Endodermal cell (in vitro differentiated cells): ENCODE results near the gene CLDN20. TPM values are rescaled to one million over a fixed set of nuclear protein-coding genes. Genes with fewer than 3 reads are reported as not detected.
A peak's percentile ranks its signal among the peaks of the same experiment; 100 is the strongest.

ENCODE experiments used
- DNase-seq: peaks from one replicate; pipeline ENCODE4 v3.0.0-alpha.2; 2017
- H3K27ac ChIP-seq: 2 replicates; pipeline ENCODE4 v1.5.1; 2013; ENCODE audit warnings: mild to moderate bottlenecking, low read depth, low read length, moderate library complexity
- H3K27me3 ChIP-seq: 2 replicates; pipeline ENCODE4 v1.6.1; 2013; ENCODE audit warnings: mild to moderate bottlenecking, low read length, moderate library complexity; ENCODE audit not compliant: insufficient read depth, control insufficient read depth, poor library complexity, severe bottlenecking
- H3K36me3 ChIP-seq: 2 replicates; pipeline ENCODE4 v1.7.0; 2013; ENCODE audit warnings: mild to moderate bottlenecking, low read length, moderate library complexity; ENCODE audit not compliant: control insufficient read depth, insufficient read depth
- H3K4me1 ChIP-seq: one replicate; pipeline ENCODE4 v1.7.0; 2013; ENCODE audit warnings: low read length; ENCODE audit not compliant: control insufficient read depth, insufficient read depth
- H3K4me3 ChIP-seq: 2 replicates; pipeline ENCODE4 v1.5.1; 2013; ENCODE audit warnings: mild to moderate bottlenecking, low read length, moderate library complexity
- H3K9ac ChIP-seq: 2 replicates; pipeline ENCODE4 v1.6.1; 2013; ENCODE audit warnings: mild to moderate bottlenecking, low read length, moderate library complexity; ENCODE audit not compliant: poor library complexity, severe bottlenecking; ENCODE audit errors: extremely low read depth
- H3K9me3 ChIP-seq: 2 replicates; pipeline ENCODE4 v1.6.1; 2013; ENCODE audit warnings: mild to moderate bottlenecking, low read length, moderate library complexity; ENCODE audit not compliant: control insufficient read depth
- H3K27ac Mint-ChIP-seq: 2 replicates; pipeline ENCODE4 v1.8.0; 2020; ENCODE audit warnings: mixed read lengths
- H3K27me3 Mint-ChIP-seq: 2 replicates; pipeline ENCODE4 v1.8.0; 2021; ENCODE audit warnings: mild to moderate bottlenecking, mixed read lengths; ENCODE audit not compliant: insufficient read depth
- H3K36me3 Mint-ChIP-seq: 2 replicates; pipeline ENCODE4 v1.8.0; 2020; ENCODE audit warnings: low read depth, mixed read lengths
- H3K4me1 Mint-ChIP-seq: 2 replicates; pipeline ENCODE4 v1.8.0; 2020; ENCODE audit warnings: mixed read lengths
- H3K4me3 Mint-ChIP-seq: 2 replicates; pipeline ENCODE4 v1.8.0; 2020; ENCODE audit warnings: mild to moderate bottlenecking, moderate library complexity, mixed read lengths
- H3K9me3 Mint-ChIP-seq: 2 replicates; pipeline ENCODE4 v1.8.0; 2020; ENCODE audit warnings: mild to moderate bottlenecking, mixed read lengths
- CTCF ChIP-seq: fragments of 200-600 bp; sonication (generic); conservative IDR thresholded peaks from 2 replicates; pipeline ENCODE4 v1.5.0; 2021; ENCODE audit warnings: antibody characterized with exemption, mild to moderate bottlenecking
- WGBS, 2 experiments: methylation state at CpG; one replicate each; pipeline versions ENCODE4 v1.1.5 to v1.1.7; 2013; ENCODE audit warnings: missing lambda C conversion rate in 2 of 2, mixed read lengths in 1 of 2; ENCODE audit not compliant: insufficient coverage in 1 of 2, insufficient read length in 1 of 2; 5-methylcytosine and 5-hydroxymethylcytosine counted together
- total RNA-seq, 2 donors: library from RNA; stranded (reverse); fragmentation: NEBNext Ultra II Directional in 1 of 2; extraction: Animal tissue kit (Norgen Biotek cat#: 25700) in 1 of 2; gene quantifications; 2 replicates in 1 of 2; 3 replicates in 1 of 2; pipeline ENCODE4 v1.2.1, GENCODE V29; 2021

The CLDN20 gene
- total RNA-seq, 2 donors from 2014 or later = not detected

- Mint-ChIP-seq H3K9me3 (no peaks in the 10 kb centered on the region), H3K4me1 (no peaks in the 10 kb centered on the region), H3K27ac (no peak overlapping the region), H3K4me3 (no peak overlapping the region), H3K36me3 (peaks cover 31% of the 10 kb centered on the region), H3K27me3 (no peaks in the 10 kb centered on the region)
- Histone ChIP-seq H3K27me3 (no peaks in the 10 kb centered on the region), H3K36me3 (peaks cover 48% of the 10 kb centered on the region), H3K27ac (no peak overlapping the region), H3K9me3 (no peaks in the 10 kb centered on the region), H3K4me3 (no peak overlapping the region), H3K9ac (no peak overlapping the region), H3K4me1 (no peaks in the 10 kb centered on the region)
- 96% methylated on average over 2 of the region's 2 CpGs; no CpG with 5 or more reads in 1 of the 2 experiments for WGBS, 2 experiments
- DNase-seq = peak; percentile 38
- TF ChIP-seq CTCF = no peak
These were observed 17.0 kb upstream of the CLDN20 start for GRCh38 chr6:155246825-155247224.

- Histone ChIP-seq H3K9ac (no peak overlapping the region), H3K27me3 (no peaks in the 10 kb centered on the region), H3K27ac (peak overlapping the region; percentile 44), H3K4me3 (no peak overlapping the region), H3K36me3 (peaks cover 55% of the 10 kb centered on the region), H3K4me1 (no peaks in the 10 kb centered on the region), H3K9me3 (no peaks in the 10 kb centered on the region)
- H3K36me3 Mint-ChIP-seq = peaks cover 33% of the 10 kb centered on the region
- H3K4me1 Mint-ChIP-seq = no peaks in the 10 kb centered on the region
- H3K9me3 Mint-ChIP-seq = no peaks in the 10 kb centered on the region
- no peak overlapping the region for H3K27ac Mint-ChIP-seq
- no peaks in the 10 kb centered on the region for H3K27me3 Mint-ChIP-seq
- no peak for TF ChIP-seq CTCF
- H3K4me3 Mint-ChIP-seq = no peak overlapping the region
- WGBS, 2 experiments = 90 to 96% methylated on average over 3 to 5 of the region's 5 CpGs
- peak; percentile 63 for DNase-seq
These were observed 16.2 kb upstream of the CLDN20 start for GRCh38 chr6:155247618-155248007.

GRCh38 chr6:155248008-155249001 is 15.5 kb upstream of the CLDN20 start:
- H3K4me1 Mint-ChIP-seq = no peaks in the 10 kb centered on the region
- H3K27me3 Mint-ChIP-seq = no peaks in the 10 kb centered on the region
- H3K36me3 Mint-ChIP-seq = peaks cover 37% of the 10 kb centered on the region
- Histone ChIP-seq H3K36me3 (peaks cover 62% of the 10 kb centered on the region), H3K4me1 (no peaks in the 10 kb centered on the region), H3K27ac (peak overlapping the region; percentile 44), H3K4me3 (no peak overlapping the region), H3K9ac (no peak overlapping the region), H3K9me3 (no peaks in the 10 kb centered on the region), H3K27me3 (no peaks in the 10 kb centered on the region)
- peak; percentile 87 for TF ChIP-seq CTCF
- H3K4me3 Mint-ChIP-seq = no peak overlapping the region
- no peak overlapping the region for H3K27ac Mint-ChIP-seq
- no peaks in the 10 kb centered on the region for H3K9me3 Mint-ChIP-seq
- DNase-seq = peak; percentile 82
- WGBS, 2 experiments = 89% methylated on average over 21 to 29 of the region's 30 CpGs
